Transverse colon (tissue), 4 donors: Measurements from ENCODE around the gene ZNF778. TPM values are rescaled to one million over a fixed set of nuclear protein-coding genes. Genes with fewer than 3 reads are reported as not detected.

Source experiments
- DNase-seq: peaks from one replicate; pipeline ENCODE4 v3.0.0-alpha.2; 2019
- H3K27ac ChIP-seq, 4 donors: fragments of 200-600 bp; sonication (generic); 2 replicates each; pipeline ENCODE4 v1.5.1; 2016 to 2018; ENCODE audit warnings: inconsistent platforms in 4 of 4
- H3K27me3 ChIP-seq: fragments of 200-600 bp; sonication (generic); 2 replicates; pipeline ENCODE4 v1.5.1; 2017; ENCODE audit warnings: inconsistent platforms
- H3K36me3 ChIP-seq, 4 donors: fragments of 200-600 bp; sonication (generic); 2 replicates each; pipeline ENCODE4 v1.5.1; 2017 to 2019; ENCODE audit warnings: inconsistent platforms in 4 of 4
- H3K4me1 ChIP-seq, 4 donors: fragments of 200-600 bp; sonication (generic); 2 replicates each; pipeline ENCODE4 v1.5.1; 2017 to 2020; ENCODE audit warnings: inconsistent platforms in 4 of 4
- H3K4me3 ChIP-seq, 4 donors: fragments of 200-600 bp; sonication (generic); 1 replicate in 1 of 4; 2 replicates in 3 of 4; pipeline versions ENCODE4 v1.5.1 to v1.6.1; 2017 to 2019; ENCODE audit warnings: inconsistent platforms in 4 of 4
- H3K9me3 ChIP-seq, 2 donors: fragments of 200-600 bp; sonication (generic); 2 replicates each; pipeline ENCODE4 v1.5.1; 2017 to 2019; ENCODE audit warnings: inconsistent platforms in 2 of 2
- CTCF ChIP-seq, 5 experiments: fragments of 200-600 bp in 3 of 5; fragments of 450-650 bp in 2 of 5; sonication (generic) in 3 of 5; IDR thresholded peaks; 1 replicate in 2 of 5; 2 replicates in 3 of 5; pipeline ENCODE4 v1.5.1; 2016 to 2017; ENCODE audit warnings: antibody characterized with exemption in 5 of 5, inconsistent platforms in 3 of 5, mild to moderate bottlenecking in 2 of 5, moderate library complexity in 1 of 5
- EP300 ChIP-seq: sonication (generic); formaldehyde crosslinking; IDR thresholded peaks from one replicate; pipeline ENCODE4 v1.6.1; 2017; ENCODE audit warnings: antibody characterized with exemption, low read depth
- POLR2A ChIP-seq: fragments of 450-650 bp; IDR thresholded peaks from one replicate; pipeline ENCODE4 v1.6.1; 2016; ENCODE audit warnings: antibody characterized with exemption, mild to moderate bottlenecking, moderate library complexity
- POLR2AphosphoS5 ChIP-seq, 3 donors: sonication (generic); formaldehyde crosslinking; IDR thresholded peaks; one replicate each; pipeline ENCODE4 v1.6.1; 2016; ENCODE audit warnings: antibody characterized with exemption in 3 of 3
- WGBS, 2 donors: methylation state at CpG; one replicate each; pipeline ENCODE4 v1.1.5; 2018; ENCODE audit warnings: low coverage in 1 of 2; 5-methylcytosine and 5-hydroxymethylcytosine counted together
- in situ Hi-C, 4 donors: fragments of 200-750 bp; cut with MboI; loops; one replicate each; pipeline versions ENCODE4 v1.15.0 to v1.15.1; 2017; ENCODE audit warnings: low sequenced_read_pairs in 3 of 4, low pct_ligation_motif_present in 1 of 4, low pct_unique_long_range_greater_than_20kb in 1 of 4
- intact Hi-C: fragments of 100-400 bp; cut with DNase I; formaldehyde crosslinking; loops from one replicate; pipeline ENCODE4 v1.15.1; 2023; ENCODE audit warnings: low total_unique reads
- total RNA-seq, 4 donors: library from RNA; depleted of rRNA; stranded (reverse); fragments of >200 nt; gene quantifications; one replicate each; pipeline ENCODE4 v1.1.0, GENCODE V29; 2016

Gene ZNF778
- total RNA-seq, 4 donors from 2014 or later = 9.3 to 89.0 (median 13.4) TPM

- no peak for DNase-seq
- Histone ChIP-seq H3K9me3 (no peaks in the 10 kb centered on the region), H3K36me3 (peaks cover 0 to 62% (median 27%) of the 10 kb centered on the region in 4 donors), H3K27me3 (no peaks in the 10 kb centered on the region), H3K4me1 (no peaks in the 10 kb centered on the region), H3K4me3 (no peak overlapping the region), H3K27ac (no peak overlapping the region)
- in situ Hi-C loops (no loop called here), intact Hi-C loops (no loop called here)
- no peak for TF ChIP-seq POLR2A
- no peak for TF ChIP-seq CTCF (IDR thresholded peaks at IDR 0.05)
- no peak for TF ChIP-seq EP300
- TF ChIP-seq POLR2AphosphoS5 (IDR thresholded peaks at IDR 0.05) = no peak
- 76 to 89% methylated on average over 5 to 20 of the region's 20 CpGs for WGBS, 2 donors
Observed at GRCh38 chr16:89283449-89283848, 65.9 kb downstream of the ZNF778 start.

GRCh38 chr16:89285381-89285780, 67.9 kb downstream of the ZNF778 start:
- WGBS, 2 donors = 86 to 96% methylated on average over 5 to 17 of the region's 17 CpGs
- H3K36me3 ChIP-seq = peaks cover 0 to 55% (median 26%) of the 10 kb centered on the region in 4 donors
- no peak overlapping the region for H3K27ac ChIP-seq
- no peaks in the 10 kb centered on the region for H3K4me1 ChIP-seq
- no peaks in the 10 kb centered on the region for H3K27me3 ChIP-seq
- intact Hi-C loops = no loop called here
- no peak for TF ChIP-seq POLR2AphosphoS5 (IDR thresholded peaks at IDR 0.05)
- no peak for TF ChIP-seq POLR2A
- TF ChIP-seq EP300 = no peak
- TF ChIP-seq CTCF (IDR thresholded peaks at IDR 0.05) = no peak
- in situ Hi-C loops = no loop called here
- DNase-seq = no peak
- H3K4me3 ChIP-seq = no peak overlapping the region
- no peaks in the 10 kb centered on the region for H3K9me3 ChIP-seq

- DNase-seq = no peak
- TF ChIP-seq CTCF (IDR thresholded peaks at IDR 0.05) (no peak), POLR2AphosphoS5 (IDR thresholded peaks at IDR 0.05) (no peak), POLR2A (no peak), EP300 (no peak)
- Histone ChIP-seq H3K36me3 (peaks cover 0 to 49% (median 23%) of the 10 kb centered on the region in 4 donors), H3K27me3 (no peaks in the 10 kb centered on the region), H3K27ac (no peak overlapping the region), H3K4me3 (no peak overlapping the region), H3K4me1 (no peaks in the 10 kb centered on the region), H3K9me3 (no peaks in the 10 kb centered on the region)
- in situ Hi-C loops (no loop called here), intact Hi-C loops (no loop called here)
- WGBS, 2 donors = 92% methylated on average over 25 of the region's 25 CpGs; no CpG with 5 or more reads in 1 of the 2 donors
Observed at GRCh38 chr16:89286096-89286495, 68.6 kb downstream of the ZNF778 start.

Other genes starting within 250 kb of the ZNF778 start
- 10 to 100 TPM in 1 of 4 donors, 1 to 10 TPM in 3; 4.0 to 18.5 (median 5.5) TPM for gene CBFA2T3, start 240.5 kb upstream of the ZNF778 start, total RNA-seq
- gene ACSF3, start 123.9 kb upstream of the ZNF778 start, total RNA-seq = 100 to 1,000 TPM in 1 of 4 donors, 10 to 100 TPM in 3; 54.5 to 120 (median 75.8) TPM
- gene CDH15, start 46.0 kb upstream of the ZNF778 start, total RNA-seq = not detected
- 1 to 10 TPM in 1 of 4 donors, not detected in 3; 1.3 TPM for gene SLC22A31, start 17.2 kb upstream of the ZNF778 start, total RNA-seq